GM19324 (cell line): ENCODE measurements around the gene RGS17.
A peak's percentile ranks its signal among the peaks of the same experiment; 100 is the strongest.

Source experiments
- ATAC-seq: cut with Tn5 transposase; IDR thresholded peaks from one replicate; pipeline ENCODE4 v1.9.1; 2021; ENCODE audit warnings: mild to moderate bottlenecking, moderate library complexity; ENCODE audit not compliant: unreplicated experiment, low FRiP score

The RGS17 gene

DNA sequence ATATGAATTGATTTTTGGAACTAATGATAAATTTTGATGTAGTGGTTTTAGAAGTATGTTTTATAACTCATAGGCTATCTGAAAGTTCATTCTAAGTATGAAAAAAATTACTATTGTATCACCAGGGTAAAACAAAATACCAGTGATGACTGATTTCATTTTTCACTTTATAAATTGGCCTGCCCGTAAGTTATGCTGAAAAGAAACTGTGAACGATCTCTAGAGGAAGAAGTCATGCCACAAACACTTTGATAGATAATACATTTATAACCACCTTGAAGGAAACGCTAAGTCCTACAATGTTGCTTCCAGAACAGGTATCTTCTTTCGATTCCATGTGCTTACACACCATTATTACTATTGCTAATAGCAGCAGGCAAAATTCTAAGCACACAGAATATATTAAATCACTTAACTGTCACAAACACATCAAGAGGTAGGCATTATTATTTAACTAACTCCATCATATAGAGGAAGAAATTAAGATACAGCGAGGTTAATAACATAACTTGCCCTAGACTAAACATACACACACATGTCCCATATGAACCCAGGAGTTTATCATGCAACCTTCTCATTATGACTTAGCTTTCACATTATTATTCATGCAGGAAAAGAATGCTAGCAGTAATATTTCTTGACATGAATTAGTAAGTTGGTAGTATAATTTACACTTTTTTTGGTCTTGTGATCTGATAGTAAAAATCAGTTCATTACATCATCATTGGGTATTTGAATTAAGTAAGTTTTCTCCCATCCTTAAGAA, 44.7 kb downstream of the RGS17 start:
- no peak for ATAC-seq

DNA sequence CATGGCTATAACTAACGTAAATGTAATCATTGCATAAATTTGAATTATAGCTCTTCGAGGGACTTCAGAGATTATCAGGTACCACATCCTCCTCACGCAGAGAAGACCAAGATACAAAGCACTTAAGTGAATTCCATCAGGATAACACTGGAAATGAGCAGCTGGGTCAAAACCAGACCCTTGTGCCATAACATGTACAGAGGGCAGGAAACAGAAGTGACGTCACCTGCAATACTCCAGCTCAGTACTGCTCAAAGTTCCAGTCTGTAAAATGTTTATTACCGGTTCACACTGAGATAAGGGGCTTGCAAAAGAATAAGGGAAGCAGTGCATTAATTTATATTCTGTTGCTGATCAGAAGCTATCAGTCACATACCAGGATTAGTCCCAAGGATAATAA, 45.8 kb downstream of the RGS17 start:
- no peak for ATAC-seq

DNA sequence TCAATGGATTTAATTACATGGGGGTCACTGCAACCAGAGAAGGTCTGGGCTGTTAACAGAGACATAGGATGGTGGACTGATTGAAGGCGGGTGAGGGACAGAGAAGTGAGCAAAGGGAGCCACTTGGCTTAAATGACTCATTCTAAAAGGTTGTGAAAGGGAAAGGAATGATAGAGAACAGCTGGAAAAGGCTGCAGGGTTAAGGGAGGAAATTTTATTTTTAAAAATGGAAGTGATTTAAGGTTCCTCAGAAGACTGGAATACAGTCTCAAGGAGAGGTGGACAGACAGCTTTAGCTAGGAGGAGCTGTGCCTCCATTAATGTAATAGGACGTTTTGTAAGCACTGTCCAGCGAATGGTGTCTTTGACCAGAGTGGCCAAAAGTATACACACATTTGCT, 46.7 kb downstream of the RGS17 start:
- ATAC-seq: no peak

GRCh38 chr6:153083869-153084268, 47.2 kb downstream of the RGS17 start:
- no peak for ATAC-seq

GRCh38 chr6:153081914-153082313, 49.2 kb downstream of the RGS17 start:
- ATAC-seq: no peak

DNA sequence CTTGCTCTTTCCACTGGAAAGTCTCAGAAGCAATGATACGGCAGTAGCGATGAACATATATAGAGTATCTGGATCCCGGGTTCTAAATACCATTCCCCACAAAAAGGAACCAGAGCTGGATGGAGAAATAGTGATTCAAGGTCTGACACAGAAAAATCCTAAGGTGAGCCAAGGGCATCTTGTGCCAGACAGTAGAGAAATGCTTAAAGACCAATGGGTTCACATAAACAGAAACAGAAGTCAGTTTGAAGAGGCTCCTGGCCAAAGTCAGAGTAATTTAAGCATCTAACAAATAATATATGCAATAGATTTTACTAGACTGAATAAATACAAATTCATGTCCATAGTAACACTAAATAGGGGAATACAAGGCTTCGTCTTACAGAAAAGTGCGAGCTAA, 54.7 kb downstream of the RGS17 start:
- no peak for ATAC-seq

GRCh38 chr6:153074761-153075160, 56.3 kb downstream of the RGS17 start:
- ATAC-seq: no peak

- no peak for ATAC-seq
Measured at GRCh38 chr6:153073841-153074240, 57.2 kb downstream of the RGS17 start.

GRCh38 chr6:153070756-153071155, 60.3 kb downstream of the RGS17 start:
- ATAC-seq: no peak

- ATAC-seq: no peak
Measured at GRCh38 chr6:153069897-153070296, 61.2 kb downstream of the RGS17 start.

DNA sequence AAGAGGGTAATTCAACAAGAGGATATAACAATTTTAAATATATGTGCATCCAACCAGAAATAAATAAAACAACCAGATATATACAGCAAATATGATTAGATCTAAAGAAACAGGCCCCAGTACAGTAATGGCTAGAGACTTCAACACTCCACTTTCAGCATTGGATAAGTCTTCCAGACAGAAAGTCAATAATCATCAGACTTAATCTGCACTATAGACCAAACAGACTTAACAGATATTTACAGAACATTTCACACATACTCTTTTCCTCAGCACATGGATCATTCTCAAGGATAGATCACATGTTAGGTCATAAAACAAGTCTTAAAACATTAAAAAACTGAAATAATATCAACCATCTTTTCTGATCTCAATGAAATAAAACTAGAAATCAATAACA, 65.9 kb downstream of the RGS17 start:
- ATAC-seq: no peak

GRCh38 chr6:153063936-153064335, 67.1 kb downstream of the RGS17 start:
- ATAC-seq: no peak

GRCh38 chr6:153062516-153062915, 68.6 kb downstream of the RGS17 start:
- no peak for ATAC-seq

- peak; percentile 59 for ATAC-seq
Measured at GRCh38 chr6:153059757-153060156, 71.3 kb downstream of the RGS17 start.

DNA sequence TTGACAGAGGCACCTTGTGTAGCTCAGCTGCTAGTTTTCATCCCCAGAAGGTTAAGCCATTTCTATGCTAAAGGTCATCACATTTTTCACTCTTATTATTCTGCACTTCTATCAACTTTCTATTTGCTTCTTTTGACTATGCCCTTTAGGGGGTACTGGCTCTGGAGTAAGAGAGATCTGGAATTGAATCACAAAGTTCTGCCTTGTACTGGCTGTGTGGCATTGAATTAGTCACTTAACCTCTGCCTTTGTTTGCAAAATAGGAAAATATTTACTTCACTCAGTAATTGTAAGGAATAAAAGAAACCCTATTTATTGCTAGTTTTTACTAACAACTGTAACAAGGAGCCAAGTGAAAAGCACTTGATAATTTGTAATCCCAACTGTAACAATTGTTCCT, 71.8 kb downstream of the RGS17 start:
- ATAC-seq: no peak

DNA sequence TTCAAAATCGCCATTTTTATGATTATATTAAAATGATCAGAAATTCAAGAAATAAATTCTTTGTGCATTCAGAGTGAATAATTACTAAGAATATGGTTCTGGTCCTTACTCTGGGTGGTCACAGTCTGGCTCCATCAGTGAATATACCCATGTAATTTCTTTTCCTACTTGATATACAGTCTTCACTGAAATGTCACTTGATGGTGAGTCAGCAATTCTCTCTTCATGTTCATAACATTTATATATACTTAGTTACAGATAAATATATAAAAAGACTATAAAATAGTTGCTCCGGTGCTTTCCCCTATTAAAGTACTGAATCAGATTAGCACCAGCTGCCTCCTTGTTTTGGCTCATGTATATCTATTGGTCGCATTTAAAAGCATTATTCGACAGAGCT, 72.2 kb downstream of the RGS17 start:
- no peak for ATAC-seq

DNA sequence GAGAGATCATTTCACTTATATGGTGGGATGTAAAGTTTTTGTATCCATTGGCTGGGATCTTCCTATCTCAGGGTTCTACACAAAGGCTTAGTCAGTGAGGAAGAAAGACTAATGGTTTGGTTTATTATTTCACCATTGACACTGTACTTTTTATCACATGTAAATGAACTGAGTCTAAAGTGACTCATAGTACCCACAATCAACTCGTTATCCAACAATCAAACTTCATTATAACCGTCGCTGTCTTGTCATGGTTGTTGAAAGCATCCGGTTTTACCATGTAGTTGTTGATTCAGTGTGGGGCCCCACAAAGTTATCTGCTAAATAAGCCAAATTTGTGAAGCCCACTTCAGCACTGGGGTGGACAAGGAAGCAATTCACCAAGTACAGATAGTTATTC, 72.8 kb downstream of the RGS17 start:
- no peak for ATAC-seq

- ATAC-seq: no peak
Measured at GRCh38 chr6:153056308-153056707, 74.8 kb downstream of the RGS17 start.

DNA sequence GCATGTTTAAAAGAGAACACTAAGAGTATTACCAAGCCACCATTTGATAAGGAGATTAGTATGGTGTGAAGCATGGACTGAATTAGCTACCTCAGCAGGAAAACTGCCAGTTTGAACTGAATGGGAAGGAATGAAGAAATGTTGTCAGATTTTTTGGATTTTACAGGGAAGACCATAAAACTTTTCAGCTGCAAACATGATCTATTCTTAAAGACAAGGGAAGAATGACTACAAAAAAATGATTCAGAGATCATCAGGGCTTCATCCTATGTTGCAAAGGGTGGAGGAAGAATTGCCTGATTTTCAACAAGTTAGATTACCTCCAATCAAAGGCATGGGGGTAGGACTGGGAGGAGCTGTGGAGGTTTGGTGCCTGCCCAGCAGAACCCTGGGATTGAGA, 79.3 kb downstream of the RGS17 start:
- ATAC-seq: no peak

GRCh38 chr6:153048631-153049030, 82.5 kb downstream of the RGS17 start:
- no peak for ATAC-seq

DNA sequence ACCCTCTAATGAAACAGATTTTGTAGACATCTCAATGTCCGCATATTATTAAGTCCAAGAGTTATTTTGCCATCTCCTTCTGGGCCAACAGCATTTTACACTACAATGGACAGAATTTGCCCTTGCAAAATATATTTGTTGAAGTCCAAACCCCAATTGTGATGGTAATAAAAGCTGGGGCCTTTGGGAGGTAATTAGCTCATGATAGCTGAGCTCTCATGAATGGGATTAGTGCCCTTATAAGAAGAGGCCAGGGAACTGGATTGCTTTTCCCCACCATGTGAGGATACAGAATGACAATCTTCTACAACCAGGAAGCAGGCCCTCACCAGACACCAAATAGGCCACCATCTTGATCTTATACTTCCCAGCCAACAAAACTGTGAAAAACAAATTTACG, 83.7 kb downstream of the RGS17 start:
- no peak for ATAC-seq

GRCh38 chr6:153045271-153045670, 85.8 kb downstream of the RGS17 start:
- ATAC-seq: no peak

DNA sequence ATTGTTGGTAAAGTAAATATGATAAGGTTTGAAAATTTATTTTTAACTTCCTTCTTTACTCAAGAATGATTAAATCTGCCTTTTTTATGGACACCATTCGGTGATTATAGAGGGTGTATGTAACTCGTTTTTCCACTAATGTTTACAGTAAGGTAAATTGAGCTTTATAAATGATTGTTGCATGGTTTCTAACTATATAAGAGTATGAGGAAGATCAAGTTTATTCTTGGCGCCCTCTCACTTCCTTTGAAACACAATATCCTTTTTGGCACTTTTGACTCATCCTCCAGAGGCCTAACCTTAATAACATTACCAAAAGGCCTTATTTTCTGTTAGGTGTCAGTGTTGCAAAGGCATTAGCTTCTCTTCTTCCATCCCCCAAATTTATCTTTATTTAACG, 86.8 kb downstream of the RGS17 start:
- no peak for ATAC-seq
